ENCODE results near the gene PPP2R5D.

- TF ChIP-seq EGR1 (IDR thresholded peaks at IDR 0.05; ENCODE audit: low read depth in 2 of 2) (no peak), SP1 (IDR thresholded peaks at IDR 0.05) (no peak), ATF3 (IDR thresholded peaks at IDR 0.05) (no peak), TAF1 (conservative IDR thresholded peaks at IDR 0.05) (no peak), JUND (IDR thresholded peaks at IDR 0.05) (no peak)
These were observed 26.8 kb downstream of the PPP2R5D start for GRCh38 chr6:43011207-43011606.
